SKM-1 (cell line): ENCODE results near the gene CDH23.

Source experiments
- DNase-seq: peaks from one replicate; lab custom pipeline; 2025; ENCODE audit not compliant: unreplicated experiment; lab: John Stamatoyannopoulos, UW

The CDH23 gene

DNA sequence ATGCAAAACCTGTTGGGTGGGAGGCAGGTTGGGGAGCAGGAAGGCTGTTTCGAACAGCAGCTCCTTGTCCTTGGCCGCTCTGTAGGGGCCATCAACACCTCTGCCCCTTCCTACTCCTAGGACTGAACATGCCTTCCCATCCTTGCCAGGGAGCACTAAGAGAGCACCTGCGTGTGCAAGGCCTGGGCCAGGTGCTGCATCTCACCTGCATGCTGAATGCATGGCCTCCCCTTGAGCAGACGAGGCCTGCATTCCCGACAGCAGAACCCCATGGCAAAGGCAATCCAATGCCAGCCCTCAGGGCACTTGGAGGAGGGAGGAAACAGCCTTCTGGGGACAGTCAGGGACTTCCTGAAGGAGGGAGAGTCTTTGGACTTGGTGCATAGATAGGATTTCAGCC is 365.6 kb downstream of the CDH23 start:
- DNase-seq: no peak

DNA sequence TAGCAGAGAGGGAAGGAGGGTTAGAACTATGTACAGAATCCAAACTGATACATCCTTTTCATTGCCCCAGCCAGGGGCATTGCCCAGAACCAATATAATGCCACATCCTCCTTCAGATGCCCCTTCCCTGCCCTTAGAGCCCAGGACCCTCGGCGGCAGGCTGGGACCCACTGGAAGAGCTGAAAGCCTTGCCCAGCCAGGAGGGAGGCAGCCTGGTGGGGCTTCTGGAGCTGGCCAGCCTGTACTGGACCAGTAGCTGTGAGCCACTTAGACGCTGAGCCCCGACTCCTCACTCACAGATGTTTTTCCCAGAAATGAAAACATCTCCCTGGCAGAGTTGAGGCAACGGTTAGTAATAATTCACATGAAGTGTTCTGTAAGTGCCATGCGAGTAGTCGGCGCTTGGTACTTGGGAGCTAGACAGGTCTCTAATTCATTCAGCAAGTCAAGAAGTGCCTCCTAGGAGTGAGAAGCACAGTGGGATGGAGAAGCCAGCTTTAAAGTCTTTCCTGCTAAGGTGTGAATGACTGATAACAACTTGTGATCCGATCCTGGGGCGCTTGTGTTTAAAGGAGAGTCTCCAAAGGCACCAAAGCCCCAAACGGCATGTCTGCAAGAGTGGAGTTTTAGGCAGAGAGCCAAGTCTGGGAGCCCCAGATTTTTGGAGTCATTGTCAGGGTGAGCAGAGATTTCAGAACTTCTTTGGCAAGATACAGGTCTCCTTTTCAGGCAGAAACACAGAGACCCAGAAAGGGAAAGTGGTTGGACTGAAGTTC is 366.8 kb downstream of the CDH23 start:
- DNase-seq: no peak

DNA sequence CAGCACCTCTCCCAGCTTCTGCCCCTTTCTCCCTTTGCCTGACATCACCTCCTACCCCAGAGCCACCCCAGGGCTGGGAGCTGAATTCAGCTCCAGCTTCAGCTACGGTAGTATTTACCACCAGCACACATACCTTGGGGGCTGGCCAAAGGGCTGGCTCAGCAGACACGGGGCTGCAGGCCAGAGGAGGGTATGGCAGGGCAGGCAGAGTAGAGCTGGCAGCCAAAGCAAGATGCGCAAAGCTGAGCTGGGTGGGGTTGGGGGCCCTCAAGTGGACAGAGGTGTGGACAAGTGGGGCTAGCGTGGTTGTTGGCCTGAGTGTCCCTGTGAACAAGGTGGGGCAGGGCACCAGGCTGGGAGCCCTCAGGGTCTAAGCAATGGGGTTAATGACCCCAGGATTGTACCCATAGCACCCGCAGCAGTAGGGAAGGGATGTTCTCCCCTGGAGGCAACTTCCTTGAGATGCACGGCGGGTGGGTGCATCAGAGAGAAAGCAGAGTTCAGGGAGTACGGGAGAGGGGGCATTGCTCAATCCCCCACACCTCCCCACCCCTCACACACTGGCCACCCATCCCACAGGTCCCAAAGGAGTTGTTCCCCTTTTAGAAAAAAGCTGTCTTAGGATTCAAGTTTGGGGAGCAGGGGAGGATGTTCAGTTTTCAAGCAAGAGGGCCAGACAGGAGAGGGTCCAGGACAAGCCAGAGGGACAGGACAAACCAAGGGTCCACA is 368.6 kb downstream of the CDH23 start:
- no peak for DNase-seq

GRCh38 chr10:71765906-71766716 is 369.4 kb downstream of the CDH23 start:
- no peak for DNase-seq

- no peak for DNase-seq
Measured at GRCh38 chr10:71766717-71767419, 370.1 kb downstream of the CDH23 start.

- DNase-seq: no peak
Measured at GRCh38 chr10:71767420-71768035, 370.8 kb downstream of the CDH23 start.

- DNase-seq: no peak
Measured at GRCh38 chr10:71769279-71769823, 372.6 kb downstream of the CDH23 start.

DNA sequence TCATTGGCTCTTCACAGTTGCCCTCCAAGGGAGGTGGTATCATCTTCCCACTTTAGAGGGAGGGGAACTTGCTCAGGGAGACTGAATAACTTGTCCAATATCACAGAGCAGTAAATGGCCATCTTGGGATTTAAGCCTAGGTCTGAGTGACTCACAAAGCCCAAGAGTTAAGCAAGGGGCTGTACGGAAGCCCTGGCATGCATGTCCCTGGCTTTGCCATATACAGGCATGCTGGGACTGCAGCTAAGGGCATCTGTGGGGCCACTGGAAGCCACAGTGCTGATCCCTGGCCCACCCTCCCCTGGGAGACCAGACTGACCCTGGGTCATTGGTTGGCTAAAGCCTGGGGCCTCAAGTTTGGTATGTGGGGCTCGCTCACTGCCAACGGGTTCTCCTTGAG is 373.5 kb downstream of the CDH23 start:
- DNase-seq: no peak

DNA sequence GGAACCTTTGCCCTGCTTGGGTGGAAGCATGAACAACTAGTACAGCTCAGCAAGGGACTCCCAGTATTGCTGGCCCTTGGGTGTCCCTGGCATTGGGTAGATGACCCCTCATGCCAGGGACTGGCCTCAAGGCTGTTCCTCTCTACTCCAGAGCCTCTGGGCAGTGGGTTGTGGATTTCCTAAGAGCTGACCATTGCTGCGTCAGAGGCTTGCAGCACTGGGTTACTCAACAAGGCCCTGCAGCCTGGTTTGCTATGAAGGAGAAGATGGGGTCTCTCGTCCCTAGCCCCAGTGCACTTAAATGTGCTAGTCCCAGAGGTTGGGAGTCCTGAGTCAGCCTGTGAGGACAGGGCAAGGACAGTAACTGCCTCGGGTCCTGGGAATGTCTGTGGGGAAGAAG is 374.1 kb downstream of the CDH23 start:
- no peak for DNase-seq

GRCh38 chr10:71771204-71771603 is 374.5 kb downstream of the CDH23 start:
- no peak for DNase-seq

DNA sequence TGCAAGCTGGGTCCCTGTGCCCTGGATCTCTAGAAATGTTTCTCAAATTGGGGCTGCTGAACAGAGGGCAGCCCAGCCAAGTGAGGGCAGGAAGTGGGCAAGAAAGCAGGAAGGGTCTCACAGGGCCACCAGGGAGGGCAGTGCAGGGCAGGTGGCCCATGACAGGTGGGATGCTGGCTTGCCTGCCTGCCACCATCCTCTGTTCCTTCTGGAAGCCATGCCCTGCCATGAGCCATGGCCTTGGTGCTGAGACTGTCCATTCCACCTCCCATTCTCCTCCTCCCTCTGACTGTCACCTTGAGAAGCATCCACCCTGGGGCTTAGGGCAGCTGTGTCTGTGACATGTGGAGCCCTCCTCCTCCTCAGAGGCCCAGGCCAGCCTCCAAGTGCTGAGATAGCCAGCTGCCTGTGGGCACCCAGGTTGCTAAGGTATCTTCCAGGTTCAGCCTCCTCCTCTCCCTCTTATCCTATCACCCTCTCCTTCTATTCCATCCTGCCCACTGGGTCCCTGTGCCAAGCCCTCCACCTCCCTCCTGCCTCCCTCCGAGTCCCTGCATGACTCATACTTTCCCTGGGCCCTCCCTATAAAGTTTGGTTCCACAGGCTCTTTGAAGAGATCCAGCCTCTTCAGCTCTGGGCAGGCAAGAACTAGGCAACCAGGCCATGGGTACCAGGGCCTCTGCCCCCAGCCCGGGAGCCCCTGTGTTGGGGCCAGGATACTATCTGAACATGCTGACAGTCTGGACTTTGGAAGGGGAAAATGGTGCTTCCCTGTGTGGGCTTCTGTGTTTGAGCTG is 375.3 kb downstream of the CDH23 start:
- DNase-seq: no peak

GRCh38 chr10:71772832-71773220 is 376.1 kb downstream of the CDH23 start:
- no peak for DNase-seq

DNA sequence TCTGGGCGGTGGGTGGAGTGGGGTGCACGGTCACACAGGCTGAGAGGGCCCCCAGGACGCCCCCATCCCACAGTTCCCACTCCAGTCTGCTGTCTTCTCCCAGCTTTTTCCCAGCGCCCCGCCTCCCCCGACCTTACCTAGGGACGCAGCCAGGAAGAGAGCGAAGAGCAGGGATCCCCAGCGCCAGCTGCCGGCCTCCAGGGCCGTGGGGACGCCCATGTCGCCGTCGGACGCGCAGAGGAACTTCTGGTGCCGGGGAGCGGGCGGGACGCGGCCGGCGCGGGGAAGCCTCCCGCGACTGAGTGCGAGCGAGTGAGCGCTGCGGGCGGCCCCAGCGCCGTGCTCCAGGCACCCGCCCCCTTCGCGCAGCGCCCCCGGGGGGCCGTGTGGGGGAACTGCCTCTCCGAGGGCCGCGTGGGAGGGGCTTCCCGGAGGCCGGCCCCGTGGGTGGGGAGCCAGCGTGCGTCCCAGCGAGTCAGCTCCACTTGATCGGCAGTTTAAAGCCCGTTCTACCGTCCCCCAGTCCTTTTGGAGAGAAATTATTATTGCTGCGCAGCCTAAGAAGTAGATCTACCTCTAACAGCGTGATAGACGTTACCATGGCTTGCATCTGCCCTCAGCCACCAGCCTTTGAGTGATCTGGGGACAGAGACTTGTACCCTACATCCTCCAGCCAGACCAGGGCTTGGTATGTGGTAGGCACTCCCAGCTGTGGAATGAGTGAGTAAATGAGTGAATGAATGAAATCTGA is 376.7 kb downstream of the CDH23 start, which contains the start of gene VSIR:
TSS of gene VSIR (minus strand) at position 300 of the 751 bp plus-strand sequence. CDS start at position 219, 81 bp downstream.
- peak; percentile 66 for DNase-seq

DNA sequence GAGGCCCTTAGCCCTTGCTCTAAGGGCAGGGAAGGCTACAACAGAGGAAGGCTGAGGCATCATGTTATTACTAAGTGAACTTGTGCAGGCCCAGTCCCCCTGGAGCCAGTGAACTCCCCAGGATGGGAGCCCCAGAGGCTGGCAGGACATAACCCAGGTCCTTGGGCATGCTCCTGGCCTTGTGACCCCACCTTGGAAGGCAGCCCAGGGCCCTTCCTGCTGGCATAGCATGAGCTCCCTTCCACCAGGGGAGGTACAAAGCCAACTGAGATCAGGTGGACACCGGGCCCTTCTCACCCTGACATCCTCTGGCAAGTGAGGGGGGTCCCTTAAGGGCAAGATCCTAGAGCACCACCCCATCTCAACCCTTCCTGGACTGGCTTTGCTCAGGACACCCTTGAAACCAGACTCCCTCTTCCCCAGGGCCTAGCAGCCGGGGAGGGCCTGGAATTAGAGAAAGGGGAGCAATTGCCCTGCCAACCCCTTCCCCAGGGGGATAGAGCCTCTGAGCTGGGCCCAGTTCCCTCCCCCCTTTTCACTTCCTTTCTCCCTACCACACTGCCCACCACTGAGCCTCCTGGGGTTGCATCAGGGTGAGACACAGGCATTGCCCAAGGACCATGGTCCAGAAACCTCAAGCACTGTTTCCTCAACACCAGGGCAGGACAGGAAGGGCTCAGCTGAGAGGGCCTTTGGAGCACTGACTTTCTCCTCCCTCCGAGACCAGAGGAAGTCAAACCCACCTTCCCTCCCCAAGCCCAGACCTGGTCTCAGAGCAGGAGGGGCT is 378.4 kb downstream of the CDH23 start:
- peak; percentile 95 for DNase-seq

DNA sequence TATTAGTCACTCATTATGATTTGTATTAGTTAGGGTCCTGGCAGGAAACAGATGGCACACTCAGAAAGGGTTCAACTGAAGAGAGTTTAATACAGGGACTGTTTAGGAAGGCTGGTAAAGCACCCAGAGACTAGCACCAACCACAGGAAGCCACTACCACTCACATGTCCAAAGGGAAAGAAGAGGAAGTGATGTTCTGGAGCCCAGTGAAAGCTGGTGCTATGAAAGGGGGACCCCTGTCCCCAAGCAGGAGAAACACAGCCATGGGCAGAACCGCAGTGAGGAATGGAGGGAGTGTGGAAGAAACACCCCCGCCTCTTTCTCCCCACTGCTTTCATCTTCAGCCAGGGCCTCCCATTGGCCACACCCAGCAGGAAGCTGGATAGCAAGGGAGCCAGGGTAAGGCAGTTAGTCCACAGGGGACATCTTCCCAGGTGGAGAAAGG is 379.8 kb downstream of the CDH23 start:
- DNase-seq: peak; percentile 66

- no peak for DNase-seq
Measured at GRCh38 chr10:71777213-71777985, 380.7 kb downstream of the CDH23 start.
